CD8-positive, alpha-beta memory T cell (primary cell): Measurements from ENCODE around the gene ZBTB42. TPM values are rescaled to one million over a fixed set of nuclear protein-coding genes. Genes with fewer than 3 reads are reported as not detected.

Experiments used
- CTCF ChIA-PET: fragments of 350-600 bp; sonication (Branson Sonifier 250); formaldehyde crosslinking; loops from one replicate; lab custom pipeline; 2021; ENCODE audit warnings: antibody characterized with exemption; lab: Charles Lee
- POLR2A ChIA-PET: fragments of 350-600 bp; sonication (Branson Sonifier 250); formaldehyde crosslinking; loops from one replicate; lab custom pipeline; 2021; ENCODE audit warnings: antibody characterized with exemption; lab: Charles Lee
- DNase-seq, 5 donors: peaks; one replicate each; pipeline versions ENCODE4 v3.0.0 to v3.0.0-alpha.2; 2020 to 2022; ENCODE audit warnings: mixed read lengths in 1 of 5
- H3K27ac ChIP-seq: one replicate; pipeline ENCODE4 v1.7.0; 2013; ENCODE audit warnings: low read depth, mild to moderate bottlenecking, low read length, moderate library complexity
- H3K27me3 ChIP-seq: 2 replicates; pipeline ENCODE4 v1.7.0; 2013; ENCODE audit warnings: low read length, mild to moderate bottlenecking; ENCODE audit not compliant: insufficient read depth, poor library complexity, severe bottlenecking
- H3K36me3 ChIP-seq: 2 replicates; pipeline ENCODE4 v1.7.0; 2013; ENCODE audit warnings: mild to moderate bottlenecking, low read length, moderate library complexity; ENCODE audit not compliant: insufficient read depth
- H3K4me1 ChIP-seq: 2 replicates; pipeline ENCODE4 v1.7.0; 2013; ENCODE audit warnings: mild to moderate bottlenecking, low read length, moderate library complexity; ENCODE audit not compliant: insufficient read depth
- H3K4me3 ChIP-seq: 2 replicates; pipeline ENCODE4 v1.7.0; 2013; ENCODE audit warnings: mild to moderate bottlenecking, low read length
- H3K9me3 ChIP-seq: 2 replicates; pipeline ENCODE4 v1.7.0; 2013; ENCODE audit warnings: mild to moderate bottlenecking, low read length
- H3K27ac Mint-ChIP-seq, 8 donors: one replicate each; pipeline ENCODE4 v1.8.0; 2020 to 2021; ENCODE audit warnings: mixed read lengths in 8 of 8, mild to moderate bottlenecking in 6 of 8, inconsistent platforms in 3 of 8, moderate library complexity in 3 of 8
- H3K27me3 Mint-ChIP-seq, 2 donors: one replicate each; pipeline ENCODE4 v1.8.0; 2020 to 2021; ENCODE audit warnings: mixed read lengths in 2 of 2, mild to moderate bottlenecking in 1 of 2, moderate library complexity in 1 of 2
- H3K36me3 Mint-ChIP-seq, 3 donors: one replicate each; pipeline ENCODE4 v1.8.0; 2020 to 2021; ENCODE audit warnings: mixed read lengths in 3 of 3, inconsistent platforms in 1 of 3, mild to moderate bottlenecking in 1 of 3
- H3K4me1 Mint-ChIP-seq, 3 donors: one replicate each; pipeline ENCODE4 v1.8.0; 2020 to 2021; ENCODE audit warnings: mixed read lengths in 3 of 3, inconsistent platforms in 1 of 3, mild to moderate bottlenecking in 1 of 3
- H3K4me3 Mint-ChIP-seq, 7 donors: one replicate each; pipeline ENCODE4 v1.8.0; 2020 to 2021; ENCODE audit warnings: mixed read lengths in 7 of 7, mild to moderate bottlenecking in 6 of 7, moderate library complexity in 4 of 7, inconsistent platforms in 2 of 7
- H3K9me3 Mint-ChIP-seq, 5 donors: one replicate each; pipeline ENCODE4 v1.8.0; 2020 to 2022; ENCODE audit warnings: mixed read lengths in 5 of 5, mild to moderate bottlenecking in 3 of 5, moderate library complexity in 2 of 5, inconsistent platforms in 1 of 5
- polyA plus RNA-seq: library from polyadenylated mRNA; unstranded; fragments of 300-500 nt; fragmentation: Illumina TruSeq; gene quantifications from one replicate; pipeline ENCODE4 v1.2.3, GENCODE V29; 2021
- total RNA-seq, 2 experiments: library from RNA; stranded (reverse); gene quantifications; one replicate each; pipeline ENCODE4 v1.2.3, GENCODE V29; 2021

ZBTB42 gene
- total and polyA plus RNA-seq, 3 experiments from 2014 or later, result 2.7 to 3.5 (median 3.3) TPM

DNA sequence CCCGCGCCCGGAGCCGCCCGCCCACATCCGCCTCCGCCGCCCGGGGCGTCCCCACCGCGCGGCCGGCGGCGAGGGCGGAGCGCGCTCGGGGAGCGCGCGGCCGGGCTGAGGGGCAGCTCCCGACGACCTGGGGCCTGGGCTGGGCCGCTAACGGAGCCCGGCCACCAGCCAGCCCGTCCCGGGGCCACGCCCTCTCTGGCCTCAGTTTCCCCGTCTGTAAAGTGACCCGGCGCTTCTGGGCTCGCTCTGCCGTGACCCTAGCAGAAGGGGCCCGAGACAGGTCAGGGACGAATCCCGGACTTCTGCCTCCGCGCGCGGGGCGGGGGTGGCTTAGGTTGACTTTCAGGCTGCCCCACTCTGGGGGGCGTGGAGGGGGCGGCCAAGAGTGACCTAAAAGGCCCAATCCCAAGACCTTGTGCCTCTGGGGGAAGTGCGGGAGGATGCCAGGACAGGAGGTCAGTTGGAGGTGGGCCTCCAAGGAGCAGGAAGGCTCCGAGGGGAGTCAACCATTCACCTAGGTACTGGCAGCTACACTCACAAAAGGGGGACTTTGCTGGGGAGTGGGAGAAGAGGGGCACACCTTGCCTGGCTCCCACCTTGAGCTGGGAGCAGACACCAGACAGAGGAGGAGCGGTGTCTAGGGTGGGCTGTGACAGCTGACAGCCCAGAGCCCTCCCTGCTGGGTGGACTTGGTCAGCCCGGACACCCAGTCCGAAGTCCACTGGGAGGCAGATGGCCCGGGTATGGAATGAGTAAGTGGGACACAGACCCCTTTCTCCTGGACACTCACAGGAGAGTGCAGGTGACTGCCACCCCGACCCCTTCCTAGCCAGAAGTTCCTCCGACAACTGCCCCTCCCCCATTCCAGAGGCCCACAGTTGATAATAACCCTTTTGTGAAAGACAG is 4.9 kb upstream of the ZBTB42 start:
- CTCF ChIA-PET, result interaction anchor here (2.1 kb wide), 1 partner anchor 28 kb away, joined by 7 read pairs; no protein-coding TSS in a partner anchor
- no peaks in the 10 kb centered on the region for H3K27me3 Mint-ChIP-seq
- H3K4me3 Mint-ChIP-seq, result peak overlapping the region; percentile 55 to 89 (median 80)
- Histone ChIP-seq H3K9me3 (no peaks in the 10 kb centered on the region), H3K36me3 (peaks cover 4% of the 10 kb centered on the region), H3K27ac (peak overlapping the region; percentile 43), H3K4me3 (peak overlapping the region; percentile 45), H3K4me1 (peaks cover 36% of the 10 kb centered on the region), H3K27me3 (no peaks in the 10 kb centered on the region)
- POLR2A ChIA-PET, result interaction anchor here (0.6 kb wide), 1 partner anchor 43 kb away, joined by 3 read pairs; the partner anchor contains the start of gene SIVA1
- H3K9me3 Mint-ChIP-seq, result no peaks in the 10 kb centered on the region
- H3K4me1 Mint-ChIP-seq, result peaks cover 36 to 65% (median 40%) of the 10 kb centered on the region in 3 donors
- DNase-seq, result peak in 4 of 5 donors; percentile 42 to 67 (median 57)
- H3K36me3 Mint-ChIP-seq, result peaks cover 0 to 13% (median 0%) of the 10 kb centered on the region in 3 donors
- H3K27ac Mint-ChIP-seq, result peak overlapping the region; percentile 70 to 97 (median 84)

- Mint-ChIP-seq H3K36me3 (peaks cover 0 to 8% (median 0%) of the 10 kb centered on the region in 3 donors), H3K9me3 (no peaks in the 10 kb centered on the region), H3K4me3 (peak overlapping the region; percentile 55 to 89 (median 80)), H3K27ac (peak overlapping the region; percentile 70 to 97 (median 84)), H3K4me1 (peaks cover 36 to 64% (median 38%) of the 10 kb centered on the region in 3 donors), H3K27me3 (no peaks in the 10 kb centered on the region)
- H3K4me1 ChIP-seq, result peaks cover 41% of the 10 kb centered on the region
- H3K4me3 ChIP-seq, result no peak overlapping the region
- no peak for DNase-seq
- CTCF ChIA-PET, result no interaction called here
- H3K9me3 ChIP-seq, result no peaks in the 10 kb centered on the region
- POLR2A ChIA-PET, result no interaction called here
- H3K27me3 ChIP-seq, result no peaks in the 10 kb centered on the region
- no peak overlapping the region for H3K27ac ChIP-seq
- H3K36me3 ChIP-seq, result peaks cover under 1% of the 10 kb centered on the region
Measured at GRCh38 chr14:104796687-104797081, 4.2 kb upstream of the ZBTB42 start.

- no peak overlapping the region for H3K27ac ChIP-seq
- POLR2A ChIA-PET, result no interaction called here
- Mint-ChIP-seq H3K27ac (peak overlapping the region in 6 of 8 donors; percentile 39 to 97 (median 80)), H3K36me3 (peaks cover 0 to 8% (median 0%) of the 10 kb centered on the region in 3 donors), H3K27me3 (no peaks in the 10 kb centered on the region), H3K4me3 (peak overlapping the region in 6 of 7 donors; percentile 55 to 85 (median 77)), H3K9me3 (no peaks in the 10 kb centered on the region), H3K4me1 (peaks cover 36 to 69% (median 40%) of the 10 kb centered on the region in 3 donors)
- no peak overlapping the region for H3K4me3 ChIP-seq
- CTCF ChIA-PET, result no interaction called here
- DNase-seq, result no peak
- no peaks in the 10 kb centered on the region for H3K36me3 ChIP-seq
- no peaks in the 10 kb centered on the region for H3K27me3 ChIP-seq
- peaks cover 48% of the 10 kb centered on the region for H3K4me1 ChIP-seq
- H3K9me3 ChIP-seq, result no peaks in the 10 kb centered on the region
Measured at GRCh38 chr14:104797115-104798044, 3.5 kb upstream of the ZBTB42 start.

GRCh38 chr14:104798300-104799243 is 2.3 kb upstream of the ZBTB42 start:
- Histone ChIP-seq H3K27ac (no peak overlapping the region), H3K36me3 (no peaks in the 10 kb centered on the region), H3K4me1 (peaks cover 40% of the 10 kb centered on the region), H3K4me3 (no peak overlapping the region), H3K27me3 (no peaks in the 10 kb centered on the region), H3K9me3 (no peaks in the 10 kb centered on the region)
- ChIA-PET CTCF (no interaction called here), POLR2A (interaction anchor here (1.0 kb wide), 1 partner anchor 46 kb away, joined by 3 read pairs; the partner anchor contains the start of gene SIVA1)
- peak overlapping the region in 6 of 7 donors; percentile 75 to 89 (median 78) for H3K4me3 Mint-ChIP-seq
- no peaks in the 10 kb centered on the region for H3K27me3 Mint-ChIP-seq
- H3K36me3 Mint-ChIP-seq, result peaks cover 0 to 4% (median 0%) of the 10 kb centered on the region in 3 donors
- no peaks in the 10 kb centered on the region for H3K9me3 Mint-ChIP-seq
- peaks cover 26 to 68% (median 34%) of the 10 kb centered on the region in 3 donors for H3K4me1 Mint-ChIP-seq
- H3K27ac Mint-ChIP-seq, result peak overlapping the region; percentile 35 to 91 (median 82)
- no peak for DNase-seq

- no peaks in the 10 kb centered on the region for H3K27me3 Mint-ChIP-seq
- H3K4me3 Mint-ChIP-seq, result peak overlapping the region; percentile 69 to 89 (median 77)
- Histone ChIP-seq H3K4me1 (peaks cover 32% of the 10 kb centered on the region), H3K27ac (peak overlapping the region; percentile 59), H3K27me3 (no peaks in the 10 kb centered on the region), H3K9me3 (no peaks in the 10 kb centered on the region), H3K36me3 (no peaks in the 10 kb centered on the region), H3K4me3 (peak overlapping the region; percentile 2)
- peaks cover 0 to 4% (median 0%) of the 10 kb centered on the region in 3 donors for H3K36me3 Mint-ChIP-seq
- H3K27ac Mint-ChIP-seq, result peak overlapping the region; percentile 37 to 91 (median 84)
- ChIA-PET CTCF (no interaction called here), POLR2A (interaction anchor here (1.0 to 1.6 kb wide), 2 partner anchors 31 to 47 kb away, joined by 3 to 7 read pairs; partner anchors contain the start of gene SIVA1)
- DNase-seq, result peak in 1 of 5 donors; percentile 38
- H3K4me1 Mint-ChIP-seq, result peaks cover 18 to 65% (median 26%) of the 10 kb centered on the region in 3 donors
- no peaks in the 10 kb centered on the region for H3K9me3 Mint-ChIP-seq
Measured at GRCh38 chr14:104799244-104800014, 1.5 kb upstream of the ZBTB42 start.

DNA sequence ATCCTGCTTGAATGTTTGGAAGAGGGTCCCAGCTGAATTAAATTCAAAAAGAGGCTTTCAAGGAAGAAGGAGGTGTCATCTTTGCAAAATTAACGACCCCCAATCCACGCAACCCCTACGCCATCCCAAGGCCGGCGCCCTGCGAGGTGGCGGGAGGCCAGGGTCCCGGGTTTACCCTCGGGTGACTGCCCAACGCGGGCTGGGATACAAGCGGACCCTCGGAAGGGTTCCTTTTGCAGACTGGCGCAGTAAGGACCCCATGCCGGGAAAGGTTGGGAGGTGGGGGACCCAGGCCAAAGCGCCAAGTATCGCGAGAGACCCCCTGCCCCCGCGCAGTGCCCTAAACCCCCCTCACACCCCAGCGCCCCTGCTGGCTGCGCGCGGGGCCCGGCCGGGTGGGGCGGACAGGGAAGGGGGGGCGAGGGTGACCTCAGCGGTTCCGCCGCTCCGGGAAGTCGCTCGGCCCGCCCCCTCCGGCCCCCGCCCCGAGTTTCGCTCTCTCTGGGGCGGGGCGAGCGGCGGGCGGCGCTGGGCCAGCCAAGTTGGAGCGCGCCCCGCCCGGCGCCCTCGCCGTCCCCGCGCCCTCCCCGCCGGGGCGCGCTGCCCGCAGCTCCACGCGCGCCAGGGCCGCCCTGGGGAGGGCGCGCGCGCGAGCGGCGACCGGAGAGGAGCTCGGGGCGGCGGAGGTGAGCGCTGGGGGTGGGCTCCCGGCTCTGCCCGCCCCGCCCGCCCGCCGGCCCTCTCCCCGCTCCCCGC is 708 bp upstream of the ZBTB42 start:
- ChIA-PET CTCF (interaction anchor here (0.9 to 2.3 kb wide), 4 partner anchors 12 to 29 kb away, joined by 3 to 15 read pairs (median 5); no protein-coding TSS in a partner anchor), POLR2A (interaction anchor here (0.7 to 1.9 kb wide), 7 partner anchors 8 to 185 kb away, joined by 3 to 11 read pairs (median 5); partner anchors contain the start of gene SIVA1)
- Mint-ChIP-seq H3K27ac (peak overlapping the region; percentile 37 to 91 (median 84)), H3K36me3 (peaks cover 0 to 3% (median 0%) of the 10 kb centered on the region in 3 donors), H3K4me1 (peaks cover 15 to 62% (median 23%) of the 10 kb centered on the region in 3 donors), H3K27me3 (no peaks in the 10 kb centered on the region), H3K9me3 (no peaks in the 10 kb centered on the region), H3K4me3 (peak overlapping the region; percentile 69 to 89 (median 77))
- peak overlapping the region; percentile 59 for H3K27ac ChIP-seq
- DNase-seq, result peak; percentile 73 to 89 (median 79)
- no peaks in the 10 kb centered on the region for H3K36me3 ChIP-seq
- peak overlapping the region; percentile 2 for H3K4me3 ChIP-seq
- H3K9me3 ChIP-seq, result no peaks in the 10 kb centered on the region
- H3K4me1 ChIP-seq, result peaks cover 30% of the 10 kb centered on the region
- no peaks in the 10 kb centered on the region for H3K27me3 ChIP-seq
